Activated naive CD4-positive, alpha-beta T cell (primary cell): ENCODE measurements around the gene HLCS.

Experiments
- DNase-seq, 4 experiments: peaks; one replicate each; lab custom pipeline; 2025; lab: John Stamatoyannopoulos, UW

Gene HLCS

GRCh38 chr21:36813052-36813451 is 153.4 kb downstream of the HLCS start:
- no peak for DNase-seq

GRCh38 chr21:36811762-36812161 is 154.7 kb downstream of the HLCS start:
- DNase-seq = no peak

GRCh38 chr21:36810443-36810842 is 156.0 kb downstream of the HLCS start:
- no peak for DNase-seq

GRCh38 chr21:36807422-36807928 is 159.0 kb downstream of the HLCS start:
- no peak for DNase-seq

GRCh38 chr21:36806103-36806502 is 160.4 kb downstream of the HLCS start:
- DNase-seq = no peak

- DNase-seq = no peak
These were observed 161.4 kb downstream of the HLCS start for GRCh38 chr21:36804874-36805611.

GRCh38 chr21:36803816-36804439 is 162.5 kb downstream of the HLCS start:
- DNase-seq = no peak

- DNase-seq = no peak
These were observed 163.3 kb downstream of the HLCS start for GRCh38 chr21:36803051-36803645.

- no peak for DNase-seq
These were observed 165.7 kb downstream of the HLCS start for GRCh38 chr21:36800734-36801133.

GRCh38 chr21:36799869-36800268 is 166.6 kb downstream of the HLCS start:
- no peak for DNase-seq

GRCh38 chr21:36798491-36798890 is 168.0 kb downstream of the HLCS start:
- no peak for DNase-seq

GRCh38 chr21:36796070-36796469 is 170.4 kb downstream of the HLCS start:
- no peak for DNase-seq

- DNase-seq = no peak
These were observed 173.9 kb downstream of the HLCS start for GRCh38 chr21:36792505-36792967.

GRCh38 chr21:36791695-36792470 is 174.6 kb downstream of the HLCS start:
- DNase-seq = no peak

GRCh38 chr21:36791180-36791579 is 175.3 kb downstream of the HLCS start:
- DNase-seq = no peak

GRCh38 chr21:36790616-36791015 is 175.9 kb downstream of the HLCS start:
- DNase-seq = no peak

- no peak for DNase-seq
These were observed 178.3 kb downstream of the HLCS start for GRCh38 chr21:36788120-36788638.

- DNase-seq = no peak
These were observed 180.3 kb downstream of the HLCS start for GRCh38 chr21:36786186-36786585.

- DNase-seq = no peak
These were observed 180.9 kb downstream of the HLCS start for GRCh38 chr21:36785615-36786014.

GRCh38 chr21:36784947-36785346 is 181.5 kb downstream of the HLCS start:
- no peak for DNase-seq

GRCh38 chr21:36783612-36784374 is 182.7 kb downstream of the HLCS start:
- no peak for DNase-seq
